ENCODE results near the gene SLC25A12. TPM values are rescaled to one million over a fixed set of nuclear protein-coding genes. Genes with fewer than 3 reads are reported as not detected.
"Not testable (repeated sequence)": the region's sequence is repeated elsewhere in the genome, so short reads cannot be mapped to it uniquely, and the experiment has no call there.

Gene SLC25A12
- total RNA-seq, 4 donors from 2014 or later: 15.9 to 20.5 (median 18.6) TPM

GRCh38 chr2:171785450-171785849, 108.6 kb downstream of the SLC25A12 start:
- Histone ChIP-seq H3K27me3 (no peaks in the 10 kb centered on the region), H3K9me3 (peaks cover 0 to 5% (median 0%) of the 10 kb centered on the region in 4 donors), H3K4me1 (no peaks in the 10 kb centered on the region), H3K27ac (no peak overlapping the region), H3K4me3 (no peak overlapping the region), H3K36me3 (peaks cover 0 to 92% (median 3%) of the 10 kb centered on the region in 3 donors)
- TF ChIP-seq POLR2A (IDR thresholded peaks at IDR 0.05) (no peak), EP300 (IDR thresholded peaks at IDR 0.05) (no peak), CTCF (IDR thresholded peaks at IDR 0.05) (no peak)
- WGBS, 2 donors: 83 to 99% methylated on average over 3 of the region's 3 CpGs
- DNase-seq (ENCODE audit: low spot score in 2 of 2): no peak

- Histone ChIP-seq H3K9me3 (peaks cover 0 to 18% (median 0%) of the 10 kb centered on the region in 4 donors), H3K36me3 (peaks cover 0 to 42% (median 0%) of the 10 kb centered on the region in 3 donors), H3K4me3 (no peak overlapping the region), H3K4me1 (no peaks in the 10 kb centered on the region), H3K27me3 (no peaks in the 10 kb centered on the region), H3K27ac (no peak overlapping the region)
- DNase-seq (ENCODE audit: low spot score in 2 of 2): no peak
- TF ChIP-seq EP300 (IDR thresholded peaks at IDR 0.05) (no peak), POLR2A (IDR thresholded peaks at IDR 0.05) (no peak), CTCF (IDR thresholded peaks at IDR 0.05) (no peak)
- WGBS, 2 donors: 90 to 91% methylated on average over 3 of the region's 3 CpGs
Observed at GRCh38 chr2:171778515-171778914, 115.5 kb downstream of the SLC25A12 start.

GRCh38 chr2:171774581-171774980, 119.5 kb downstream of the SLC25A12 start:
- Histone ChIP-seq H3K9me3 (peaks cover 0 to 30% (median 0%) of the 10 kb centered on the region in 4 donors), H3K36me3 (peaks cover 0 to 17% (median 0%) of the 10 kb centered on the region in 3 donors)
- not testable (repeated sequence) for H3K4me1 ChIP-seq; H3K4me3 ChIP-seq; H3K27me3 ChIP-seq; H3K27ac ChIP-seq; DNase-seq (ENCODE audit: low spot score in 2 of 2)
- WGBS, 2 donors: 96 to 98% methylated on average over 11 to 20 of the region's 35 CpGs

- TF ChIP-seq POLR2A (IDR thresholded peaks at IDR 0.05): no peak
- no peak for TF ChIP-seq EP300 (IDR thresholded peaks at IDR 0.05)
- TF ChIP-seq CTCF (IDR thresholded peaks at IDR 0.05): no peak
- Histone ChIP-seq H3K27ac (no peak overlapping the region), H3K27me3 (no peaks in the 10 kb centered on the region), H3K4me1 (no peaks in the 10 kb centered on the region), H3K4me3 (no peak overlapping the region), H3K9me3 (peaks cover 0 to 17% (median 0%) of the 10 kb centered on the region in 4 donors), H3K36me3 (peaks cover 0 to 7% (median 0%) of the 10 kb centered on the region in 3 donors)
- DNase-seq (ENCODE audit: low spot score in 2 of 2): no peak
- 92 to 96% methylated on average over 5 of the region's 5 CpGs for WGBS, 2 donors
Observed at GRCh38 chr2:171772373-171772772, 121.7 kb downstream of the SLC25A12 start.

- H3K36me3 ChIP-seq: peaks cover 0 to 7% (median 0%) of the 10 kb centered on the region in 3 donors
- H3K9me3 ChIP-seq: peaks cover 0 to 17% (median 0%) of the 10 kb centered on the region in 4 donors
- H3K4me3 ChIP-seq: no peak overlapping the region
- no peak for DNase-seq (ENCODE audit: low spot score in 2 of 2)
- H3K4me1 ChIP-seq: no peaks in the 10 kb centered on the region
- no peak overlapping the region for H3K27ac ChIP-seq
- TF ChIP-seq CTCF (IDR thresholded peaks at IDR 0.05) (no peak), POLR2A (IDR thresholded peaks at IDR 0.05) (no peak), EP300 (IDR thresholded peaks at IDR 0.05) (no peak)
- no peaks in the 10 kb centered on the region for H3K27me3 ChIP-seq
Observed at GRCh38 chr2:171771463-171771862, 122.6 kb downstream of the SLC25A12 start.

- H3K36me3 ChIP-seq: peaks cover 0 to 39% (median 0%) of the 10 kb centered on the region in 3 donors
- WGBS, 2 donors: 74 to 85% methylated on average over 3 of the region's 3 CpGs
- no peak overlapping the region for H3K27ac ChIP-seq
- H3K4me3 ChIP-seq: no peak overlapping the region
- no peak for TF ChIP-seq POLR2A (IDR thresholded peaks at IDR 0.05)
- TF ChIP-seq CTCF (IDR thresholded peaks at IDR 0.05): no peak
- no peak for TF ChIP-seq EP300 (IDR thresholded peaks at IDR 0.05)
- H3K9me3 ChIP-seq: no peaks in the 10 kb centered on the region
- no peaks in the 10 kb centered on the region for H3K4me1 ChIP-seq
- no peak for DNase-seq (ENCODE audit: low spot score in 2 of 2)
- H3K27me3 ChIP-seq: no peaks in the 10 kb centered on the region
Observed at GRCh38 chr2:171763602-171764001, 130.4 kb downstream of the SLC25A12 start.
